ENCODE measurements around the gene SCART1.

SCART1 gene

DNA sequence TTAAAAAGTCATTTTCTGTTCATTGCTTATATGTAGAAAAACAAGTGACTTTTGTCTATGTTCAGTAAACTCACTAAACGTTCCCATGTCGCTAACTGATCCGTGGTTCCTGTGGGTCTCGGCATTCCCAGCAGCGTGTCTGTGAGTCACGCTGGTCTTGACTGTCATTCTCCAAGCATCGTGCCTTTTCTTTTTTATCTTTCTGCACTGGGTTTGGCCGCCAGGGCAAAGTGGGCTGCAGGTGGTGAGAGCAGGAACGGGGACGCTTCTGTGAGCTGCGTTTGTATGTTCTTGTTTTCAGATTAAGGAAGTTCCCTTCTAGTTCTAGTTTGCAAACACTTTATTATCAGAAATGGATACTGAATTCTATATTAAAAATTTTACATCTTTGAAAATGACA lies 6.8 kb upstream of the SCART1 start:
- TF ChIP-seq, protein P1, sequence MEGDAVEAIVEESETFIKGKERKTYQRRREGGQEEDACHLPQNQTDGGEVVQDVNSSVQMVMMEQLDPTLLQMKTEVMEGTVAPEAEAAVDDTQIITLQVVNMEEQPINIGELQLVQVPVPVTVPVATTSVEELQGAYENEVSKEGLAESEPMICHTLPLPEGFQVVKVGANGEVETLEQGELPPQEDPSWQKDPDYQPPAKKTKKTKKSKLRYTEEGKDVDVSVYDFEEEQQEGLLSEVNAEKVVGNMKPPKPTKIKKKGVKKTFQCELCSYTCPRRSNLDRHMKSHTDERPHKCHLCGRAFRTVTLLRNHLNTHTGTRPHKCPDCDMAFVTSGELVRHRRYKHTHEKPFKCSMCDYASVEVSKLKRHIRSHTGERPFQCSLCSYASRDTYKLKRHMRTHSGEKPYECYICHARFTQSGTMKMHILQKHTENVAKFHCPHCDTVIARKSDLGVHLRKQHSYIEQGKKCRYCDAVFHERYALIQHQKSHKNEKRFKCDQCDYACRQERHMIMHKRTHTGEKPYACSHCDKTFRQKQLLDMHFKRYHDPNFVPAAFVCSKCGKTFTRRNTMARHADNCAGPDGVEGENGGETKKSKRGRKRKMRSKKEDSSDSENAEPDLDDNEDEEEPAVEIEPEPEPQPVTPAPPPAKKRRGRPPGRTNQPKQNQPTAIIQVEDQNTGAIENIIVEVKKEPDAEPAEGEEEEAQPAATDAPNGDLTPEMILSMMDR (conservative IDR thresholded peaks at IDR 0.05) = no peak
- no peak overlapping the region for H3K27ac ChIP-seq

DNA sequence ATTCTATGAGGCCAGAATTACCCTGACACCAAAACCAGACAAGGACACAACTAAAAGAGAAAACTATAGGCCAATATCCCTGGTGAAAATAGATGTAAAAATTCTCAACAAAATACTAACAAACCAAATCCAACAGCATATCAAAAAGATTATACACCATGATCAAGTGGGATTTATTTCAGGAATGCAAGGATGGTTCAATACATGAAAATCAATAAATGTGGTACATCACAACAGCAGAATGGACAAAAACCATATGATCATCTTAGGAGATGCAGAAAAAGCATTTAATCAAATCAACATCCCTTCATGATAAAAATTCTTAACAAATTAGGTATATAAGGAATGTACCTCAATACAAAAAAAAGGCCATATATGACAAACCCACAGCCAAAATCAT lies 5.6 kb upstream of the SCART1 start:
- no peak overlapping the region for H3K27ac ChIP-seq
- TF ChIP-seq, protein P1 (conservative IDR thresholded peaks at IDR 0.05) = no peak

DNA sequence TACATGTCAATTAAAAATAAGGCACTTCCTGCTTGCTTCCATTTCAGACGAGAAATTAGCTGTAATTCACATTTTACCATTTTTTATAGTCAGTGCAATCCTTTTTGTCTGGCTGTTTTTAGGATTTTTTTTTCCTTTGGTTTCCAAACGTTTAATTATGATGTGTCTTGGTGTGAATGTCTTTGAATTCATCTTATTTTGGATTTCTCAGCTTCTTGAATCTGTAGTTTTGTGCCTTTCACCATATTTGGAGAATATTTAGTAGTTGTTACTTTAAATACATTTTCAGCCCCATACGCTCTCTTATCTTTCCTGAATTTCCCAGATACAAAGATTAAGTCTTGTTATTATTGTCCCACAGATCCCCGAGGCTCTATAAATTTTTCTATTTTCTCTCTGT lies 2.4 kb upstream of the SCART1 start:
- TF ChIP-seq, protein P1 (conservative IDR thresholded peaks at IDR 0.05) = no peak
- no peak overlapping the region for H3K27ac ChIP-seq

DNA sequence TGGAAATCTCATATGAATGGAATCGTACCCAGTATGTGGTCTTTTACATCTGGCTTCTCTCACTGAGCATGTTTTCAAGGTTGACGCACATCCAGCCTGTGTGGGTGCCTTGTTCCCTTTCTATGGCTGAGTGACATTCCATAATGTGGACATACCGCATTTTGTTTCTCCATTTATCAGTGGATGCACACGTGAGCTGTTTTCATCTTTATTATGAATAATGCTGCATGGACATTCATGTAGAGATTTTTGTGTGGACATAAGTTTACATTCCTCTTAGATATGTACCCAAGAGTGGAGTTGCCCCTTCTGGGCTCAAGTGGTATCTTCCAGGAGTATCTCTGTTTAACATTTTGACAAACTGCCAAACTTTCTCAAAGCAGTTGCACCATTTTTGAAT lies 1.3 kb upstream of the SCART1 start:
- TF ChIP-seq, protein P1 (conservative IDR thresholded peaks at IDR 0.05) = no peak
- no peak overlapping the region for H3K27ac ChIP-seq

DNA sequence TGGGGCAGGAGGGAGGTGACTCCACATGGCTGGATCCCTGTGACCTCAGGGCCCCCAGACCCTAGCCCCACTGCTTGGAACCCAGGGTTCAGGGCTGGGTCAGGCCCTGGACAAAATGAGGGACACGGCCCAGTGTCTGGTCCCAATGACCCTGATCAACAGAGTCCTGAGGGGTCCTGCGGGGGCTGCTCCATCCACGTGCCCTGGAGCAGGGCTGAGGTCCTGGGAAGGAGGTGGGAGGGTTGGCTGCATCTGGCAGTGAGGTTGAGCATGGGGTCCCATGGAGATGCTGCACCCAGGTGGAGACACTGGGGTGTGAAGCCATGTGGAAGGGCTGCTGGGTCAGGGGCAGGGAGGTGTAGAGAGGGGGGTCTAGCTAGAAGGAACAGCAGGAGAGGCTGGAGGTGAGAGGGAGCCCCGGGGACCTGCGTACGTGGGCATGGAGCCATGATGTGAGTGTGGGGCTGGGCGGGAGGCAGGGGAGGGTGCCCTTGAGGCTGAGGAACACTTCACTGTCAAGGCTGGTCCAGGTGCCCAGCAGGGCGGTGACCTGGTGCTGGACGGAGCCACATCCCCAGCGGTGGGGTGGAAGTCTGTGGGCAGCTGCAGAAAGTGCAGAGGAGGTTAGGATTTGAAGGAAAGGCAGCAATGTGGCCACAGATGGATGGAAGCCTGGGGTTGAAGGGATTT lies 604 bp downstream of the SCART1 start:
- TF ChIP-seq, protein P1 (conservative IDR thresholded peaks at IDR 0.05) = no peak
- H3K27ac ChIP-seq = no peak overlapping the region

DNA sequence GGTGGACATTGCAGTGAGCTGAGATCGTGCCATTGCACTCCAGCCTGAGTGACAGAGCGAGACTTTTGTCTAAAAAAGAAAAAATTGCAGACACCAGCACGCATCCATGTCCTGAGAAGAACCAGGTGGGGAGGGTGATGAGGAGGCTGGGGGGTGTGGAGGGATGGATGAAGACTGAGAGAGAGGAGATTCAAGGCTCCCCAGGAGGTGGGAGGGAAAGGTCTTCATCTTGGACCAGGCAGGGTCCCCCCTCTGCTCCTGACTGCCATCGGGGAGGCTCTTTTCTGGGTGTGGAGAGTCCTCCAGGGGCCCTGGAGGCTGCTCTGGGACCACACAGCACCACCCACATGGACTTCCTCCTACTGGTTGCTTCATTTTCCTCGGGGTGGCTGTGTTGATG lies 1.5 kb downstream of the SCART1 start:
- TF ChIP-seq, protein P1 (conservative IDR thresholded peaks at IDR 0.05) = no peak
- no peak overlapping the region for H3K27ac ChIP-seq

DNA sequence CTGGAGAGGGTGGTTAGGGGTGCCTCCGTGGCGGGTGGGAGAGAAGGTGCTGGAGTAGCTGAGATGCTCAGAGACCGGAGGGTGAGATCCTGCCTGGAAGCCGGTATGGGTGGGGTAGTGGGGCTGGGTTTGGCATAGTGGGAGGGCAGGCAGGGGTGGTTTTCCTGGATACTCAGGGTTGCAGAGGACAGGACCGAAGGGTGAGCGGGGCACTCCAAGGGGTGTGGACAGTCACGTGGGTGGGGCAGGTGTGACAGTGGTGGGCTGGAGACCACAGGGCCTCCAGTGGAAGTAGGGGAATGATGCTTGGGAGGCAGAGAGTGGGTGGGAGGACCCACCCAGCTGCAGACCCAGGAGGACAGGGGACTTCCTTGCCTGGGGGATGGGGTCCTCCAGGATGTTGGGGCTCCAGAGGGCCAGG lies 1.9 kb downstream of the SCART1 start:
- H3K27ac ChIP-seq = no peak overlapping the region
- TF ChIP-seq, protein P1 (conservative IDR thresholded peaks at IDR 0.05) = no peak

Data from VCaP (cell line).